Loucy (cell line): ENCODE data around the gene TXLNG.

Experiments
- CTCF ChIP-seq: fragments of 200-600 bp; sonication (generic); conservative IDR thresholded peaks from 2 replicates; pipeline ENCODE4 v1.5.1; 2014; ENCODE audit warnings: mild to moderate bottlenecking, antibody characterized with exemption, low read length
- EZH2phosphoT487 ChIP-seq: fragments of 200-600 bp; IDR thresholded peaks from 2 replicates; pipeline ENCODE4 v1.6.1; 2018; ENCODE audit warnings: antibody characterized with exemption, mild to moderate bottlenecking, moderate library complexity, borderline replicate concordance

- no peak for TF ChIP-seq CTCF
- TF ChIP-seq EZH2phosphoT487, result no peak
These were observed 42.5 kb upstream of the TXLNG start for GRCh38 chrX:16743604-16744325.
